Upper lobe of left lung (tissue), 6 donors: ENCODE measurements around the gene CCDC178. TPM values are rescaled to one million over a fixed set of nuclear protein-coding genes. Genes with fewer than 3 reads are reported as not detected.

ENCODE experiments used
- ATAC-seq, 2 donors: fragments of 200-7000 bp; cut with Tn5 transposase; one replicate each; pipeline ENCODE4 v1.9.1; 2022; ENCODE audit warnings: mild to moderate bottlenecking in 2 of 2, moderate library complexity in 2 of 2; ENCODE audit not compliant: low FRiP score in 2 of 2
- DNase-seq, 2 donors: peaks; one replicate each; pipeline ENCODE4 v3.0.0-alpha.2; 2019 to 2020
- H3K27ac ChIP-seq, 4 donors: fragments of 200-600 bp; sonication (generic); one replicate each; pipeline ENCODE4 v1.5.1; 2016 to 2019
- H3K27me3 ChIP-seq, 4 donors: fragments of 200-600 bp; sonication (generic); one replicate each; pipeline ENCODE4 v1.5.1; 2017 to 2019
- H3K36me3 ChIP-seq, 4 donors: fragments of 200-600 bp; sonication (generic); one replicate each; pipeline ENCODE4 v1.5.1; 2016 to 2019
- H3K4me1 ChIP-seq, 4 donors: fragments of 200-600 bp; sonication (generic); one replicate each; pipeline ENCODE4 v1.5.1; 2018 to 2019
- H3K4me3 ChIP-seq, 4 donors: fragments of 200-600 bp; sonication (generic); one replicate each; pipeline ENCODE4 v1.5.1; 2017 to 2019; ENCODE audit warnings: mild to moderate bottlenecking in 2 of 4, moderate library complexity in 1 of 4
- H3K9me3 ChIP-seq, 4 donors: fragments of 200-600 bp; sonication (generic); one replicate each; pipeline ENCODE4 v1.5.1; 2018 to 2019
- EP300 ChIP-seq, 4 donors: sonication (generic); formaldehyde crosslinking; IDR thresholded peaks; one replicate each; pipeline ENCODE4 v1.5.1; 2017; ENCODE audit warnings: antibody characterized with exemption in 4 of 4, control low read depth in 2 of 4
- POLR2A ChIP-seq, 4 donors: fragments of 450-650 bp; IDR thresholded peaks; one replicate each; pipeline ENCODE4 v1.5.1; 2016 to 2017; ENCODE audit warnings: antibody characterized with exemption in 4 of 4, mild to moderate bottlenecking in 2 of 4
- POLR2AphosphoS5 ChIP-seq, 2 donors: sonication (generic); formaldehyde crosslinking; IDR thresholded peaks; one replicate each; pipeline ENCODE4 v1.5.1; 2017; ENCODE audit warnings: antibody characterized with exemption in 2 of 2
- WGBS, 2 donors: methylation state at CpG; one replicate each; pipeline ENCODE4 v1.1.5; 2017 to 2018; 5-methylcytosine and 5-hydroxymethylcytosine counted together
- total RNA-seq, 6 donors: library from RNA; depleted of rRNA in 4 of 6; stranded (reverse); fragments of >200 nt in 4 of 6; gene quantifications; one replicate each; pipeline versions ENCODE4 v1.1.0 to v1.2.1, GENCODE V29; 2016 to 2021
- TF ChIP-seq, protein P1 (sequence below), 6 experiments: fragments of 450-650 bp in 4 of 6; fragments of 200-600 bp in 2 of 6; sonication (generic) in 2 of 6; IDR thresholded peaks; one replicate each; pipeline ENCODE4 v1.5.1; 2016 to 2019; ENCODE audit warnings: antibody characterized with exemption in 6 of 6
- donor health status: DM: no; HTN: no; CAD: no; lungs with moderate emphysema.
- donor health status: DM: no; HTN: yes; CAD: no; lungs with severe emphysema.

Gene CCDC178
- total RNA-seq, 6 donors from 2014 or later: 0.89 to 1.4 TPM; not detected in 4

DNA sequence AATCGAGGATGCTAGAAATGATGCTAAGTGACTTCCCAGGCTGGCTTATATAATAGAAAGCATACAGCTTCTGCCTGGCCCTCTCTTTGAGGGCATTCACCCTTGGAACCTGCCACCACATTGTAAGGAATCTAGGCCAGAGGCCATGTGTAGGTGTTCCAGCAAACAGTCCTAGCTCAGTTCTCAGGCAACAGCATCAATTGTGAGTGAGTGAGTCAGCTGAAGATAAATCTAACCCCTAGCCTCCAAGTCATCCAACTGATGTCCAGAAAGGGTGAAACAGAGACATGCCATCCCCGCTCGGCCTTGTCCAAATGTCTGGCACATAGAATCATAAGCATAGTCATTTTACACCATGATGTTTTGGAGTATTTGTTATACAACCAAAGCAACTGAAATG, 343.4 kb downstream of the CCDC178 start:
- Histone ChIP-seq H3K36me3 (no peaks in the 10 kb centered on the region), H3K9me3 (no peaks in the 10 kb centered on the region), H3K4me1 (no peaks in the 10 kb centered on the region), H3K27ac (no peak overlapping the region), H3K27me3 (no peaks in the 10 kb centered on the region), H3K4me3 (no peak overlapping the region)
- DNase-seq (no peak), ATAC-seq (no peak)
- 95 to 97% methylated on average over 1 to 3 of the region's 3 CpGs for WGBS, 2 donors
- TF ChIP-seq POLR2A (IDR thresholded peaks at IDR 0.05) (no peak), POLR2AphosphoS5 (IDR thresholded peaks at IDR 0.05) (no peak), EP300 (IDR thresholded peaks at IDR 0.05) (no peak)
- TF ChIP-seq, protein P1, sequence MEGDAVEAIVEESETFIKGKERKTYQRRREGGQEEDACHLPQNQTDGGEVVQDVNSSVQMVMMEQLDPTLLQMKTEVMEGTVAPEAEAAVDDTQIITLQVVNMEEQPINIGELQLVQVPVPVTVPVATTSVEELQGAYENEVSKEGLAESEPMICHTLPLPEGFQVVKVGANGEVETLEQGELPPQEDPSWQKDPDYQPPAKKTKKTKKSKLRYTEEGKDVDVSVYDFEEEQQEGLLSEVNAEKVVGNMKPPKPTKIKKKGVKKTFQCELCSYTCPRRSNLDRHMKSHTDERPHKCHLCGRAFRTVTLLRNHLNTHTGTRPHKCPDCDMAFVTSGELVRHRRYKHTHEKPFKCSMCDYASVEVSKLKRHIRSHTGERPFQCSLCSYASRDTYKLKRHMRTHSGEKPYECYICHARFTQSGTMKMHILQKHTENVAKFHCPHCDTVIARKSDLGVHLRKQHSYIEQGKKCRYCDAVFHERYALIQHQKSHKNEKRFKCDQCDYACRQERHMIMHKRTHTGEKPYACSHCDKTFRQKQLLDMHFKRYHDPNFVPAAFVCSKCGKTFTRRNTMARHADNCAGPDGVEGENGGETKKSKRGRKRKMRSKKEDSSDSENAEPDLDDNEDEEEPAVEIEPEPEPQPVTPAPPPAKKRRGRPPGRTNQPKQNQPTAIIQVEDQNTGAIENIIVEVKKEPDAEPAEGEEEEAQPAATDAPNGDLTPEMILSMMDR (IDR thresholded peaks at IDR 0.05): no peak

DNA sequence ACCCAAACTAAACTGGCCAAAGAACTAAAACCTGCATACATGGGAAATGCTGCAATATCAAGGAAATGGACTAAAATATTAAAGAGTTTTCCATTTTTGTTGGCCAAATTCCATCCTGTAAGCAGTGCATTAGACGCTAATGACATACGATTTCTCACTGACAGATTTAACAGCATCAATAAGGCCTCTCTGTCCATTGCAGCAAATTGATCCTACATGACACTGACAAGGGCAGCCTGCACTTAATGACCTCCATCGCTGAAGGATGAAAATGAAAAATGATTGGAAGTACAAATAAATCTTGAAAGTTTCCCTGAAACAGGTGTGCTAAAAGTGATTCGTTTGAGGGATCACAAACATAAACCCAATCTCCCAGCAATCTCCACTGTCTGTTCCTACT, 350.1 kb downstream of the CCDC178 start:
- Histone ChIP-seq H3K9me3 (no peaks in the 10 kb centered on the region), H3K4me3 (no peak overlapping the region), H3K27me3 (no peaks in the 10 kb centered on the region), H3K36me3 (no peaks in the 10 kb centered on the region), H3K4me1 (no peaks in the 10 kb centered on the region), H3K27ac (no peak overlapping the region)
- WGBS, 2 donors: 72 to 80% methylated on average over 4 of the region's 4 CpGs
- TF ChIP-seq, protein P1 (IDR thresholded peaks at IDR 0.05): no peak
- no peak for TF ChIP-seq POLR2AphosphoS5 (IDR thresholded peaks at IDR 0.05)
- TF ChIP-seq EP300 (IDR thresholded peaks at IDR 0.05): no peak
- no peak for TF ChIP-seq POLR2A (IDR thresholded peaks at IDR 0.05)
- ATAC-seq: no peak
- no peak for DNase-seq

DNA sequence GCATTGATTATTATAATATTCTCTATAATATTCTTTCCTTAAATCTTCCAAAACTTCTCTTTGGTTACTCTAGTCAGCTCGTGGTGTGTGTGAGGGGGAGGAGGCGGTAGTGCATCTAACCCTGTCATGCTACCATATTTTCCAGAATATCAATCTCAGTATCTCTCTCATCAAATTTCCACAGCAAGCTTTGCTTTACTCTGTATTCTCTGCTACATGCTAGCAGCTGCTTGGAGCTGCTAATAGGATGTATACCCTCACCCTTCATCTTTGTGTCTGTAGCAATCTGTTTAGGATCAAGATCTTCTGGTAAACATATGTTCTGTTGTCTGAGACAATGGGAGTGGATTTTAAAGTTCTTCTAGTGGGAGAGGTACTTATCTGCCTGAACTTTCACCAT, 363.9 kb downstream of the CCDC178 start:
- DNase-seq (no peak), ATAC-seq (no peak)
- no peak overlapping the region for H3K27ac ChIP-seq
- no peaks in the 10 kb centered on the region for H3K36me3 ChIP-seq
- 78 to 79% methylated on average over 2 of the region's 2 CpGs for WGBS, 2 donors
- H3K9me3 ChIP-seq: no peaks in the 10 kb centered on the region
- H3K4me1 ChIP-seq: no peaks in the 10 kb centered on the region
- no peaks in the 10 kb centered on the region for H3K27me3 ChIP-seq
- no peak overlapping the region for H3K4me3 ChIP-seq
- TF ChIP-seq POLR2AphosphoS5 (IDR thresholded peaks at IDR 0.05) (no peak), POLR2A (IDR thresholded peaks at IDR 0.05) (no peak), EP300 (IDR thresholded peaks at IDR 0.05) (no peak)
- TF ChIP-seq, protein P1 (IDR thresholded peaks at IDR 0.05): no peak

DNA sequence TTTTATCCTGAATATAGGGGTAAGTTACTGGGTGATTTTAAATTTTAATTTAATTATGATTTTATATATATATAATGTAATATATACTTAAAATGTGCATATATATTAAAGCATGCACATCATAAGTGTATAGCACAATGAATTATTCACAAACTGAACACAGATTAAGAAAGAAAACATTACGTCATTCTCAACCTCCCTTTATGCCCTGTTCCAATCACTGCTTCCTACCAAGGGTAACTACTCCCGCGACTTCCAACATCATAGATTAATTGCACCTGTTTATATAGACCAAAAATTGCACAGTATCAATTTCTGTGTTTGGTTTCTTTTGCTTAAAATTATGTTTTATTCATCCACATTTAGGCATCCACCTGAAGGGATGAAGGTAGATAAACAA, 366.4 kb downstream of the CCDC178 start:
- ATAC-seq (no peak), DNase-seq (no peak)
- H3K27me3 ChIP-seq: no peaks in the 10 kb centered on the region
- 89 to 93% methylated on average over 3 of the region's 3 CpGs for WGBS, 2 donors
- TF ChIP-seq, protein P1 (IDR thresholded peaks at IDR 0.05): no peak
- TF ChIP-seq POLR2A (IDR thresholded peaks at IDR 0.05) (no peak), EP300 (IDR thresholded peaks at IDR 0.05) (no peak), POLR2AphosphoS5 (IDR thresholded peaks at IDR 0.05) (no peak)
- no peak overlapping the region for H3K4me3 ChIP-seq
- H3K9me3 ChIP-seq: no peaks in the 10 kb centered on the region
- H3K36me3 ChIP-seq: no peaks in the 10 kb centered on the region
- H3K4me1 ChIP-seq: no peaks in the 10 kb centered on the region
- no peak overlapping the region for H3K27ac ChIP-seq

DNA sequence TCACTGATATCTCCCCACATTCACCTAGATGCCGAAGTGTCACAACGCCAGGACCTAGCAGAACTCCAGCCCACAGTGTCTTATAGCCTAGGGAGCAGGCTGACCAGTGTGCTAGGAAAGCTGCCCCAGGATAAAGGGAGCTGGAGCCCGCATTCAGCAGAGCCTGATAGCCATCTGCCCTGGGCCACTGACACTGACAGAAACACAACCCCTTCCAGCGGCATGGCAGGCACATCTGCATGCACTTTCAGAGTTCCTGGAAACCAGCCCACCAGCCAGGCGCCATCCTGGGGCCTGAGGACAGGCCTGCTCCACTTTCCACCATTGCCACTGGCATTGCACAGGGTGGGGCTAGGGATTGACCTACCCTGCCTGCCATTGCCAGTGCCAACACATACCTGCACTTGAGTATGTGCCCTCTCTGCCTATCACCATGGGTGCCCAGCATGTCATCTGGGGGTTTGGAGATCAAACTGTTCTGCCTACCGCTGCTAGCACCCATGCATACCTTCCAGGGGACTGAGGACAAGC, 377.6 kb downstream of the CCDC178 start:
- TF ChIP-seq EP300 (IDR thresholded peaks at IDR 0.05) (no peak), POLR2AphosphoS5 (IDR thresholded peaks at IDR 0.05) (no peak), POLR2A (IDR thresholded peaks at IDR 0.05) (no peak)
- TF ChIP-seq, protein P1 (IDR thresholded peaks at IDR 0.05): no peak
- WGBS, 2 donors: 90 to 91% methylated on average over 3 to 5 of the region's 6 CpGs
- H3K27me3 ChIP-seq: no peaks in the 10 kb centered on the region
- H3K9me3 ChIP-seq: no peaks in the 10 kb centered on the region
- no peak overlapping the region for H3K4me3 ChIP-seq
- no peak overlapping the region for H3K27ac ChIP-seq
- H3K36me3 ChIP-seq: no peaks in the 10 kb centered on the region
- ATAC-seq (peak in 1 of 2 donors; percentile 53), DNase-seq (peak in 1 of 2 donors; percentile 19)
- no peaks in the 10 kb centered on the region for H3K4me1 ChIP-seq
